HG03103 (cell line): ENCODE measurements around the gene SPATA19.
A peak's percentile ranks its signal among the peaks of the same experiment; 100 is the strongest.

ENCODE experiments used
- ATAC-seq: cut with Tn5 transposase; IDR thresholded peaks from one replicate; pipeline ENCODE4 v1.9.1; 2021; ENCODE audit warnings: low read depth; ENCODE audit not compliant: unreplicated experiment

SPATA19 gene

DNA sequence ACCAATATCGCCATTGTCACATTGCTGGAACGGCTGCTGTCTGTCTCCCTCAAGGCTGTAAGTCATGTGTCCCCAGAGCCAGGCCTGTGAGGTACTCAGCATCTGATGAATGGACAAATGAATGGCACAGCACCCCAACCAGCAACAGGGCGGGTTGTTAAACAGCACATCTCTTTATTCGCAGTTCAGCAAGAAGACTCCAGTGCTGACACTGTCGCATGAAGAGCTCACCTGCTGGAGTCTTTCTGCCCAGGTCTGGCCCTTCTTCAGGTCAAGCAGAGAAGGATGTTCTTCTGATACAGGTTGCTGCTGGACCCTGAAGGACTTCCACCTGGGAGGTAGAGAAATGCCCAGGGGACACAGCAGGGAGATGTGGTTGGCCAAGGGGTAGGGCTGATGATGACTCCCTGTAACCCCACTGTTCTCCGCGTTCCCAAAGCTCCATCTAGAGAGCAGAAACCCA is 4.8 kb downstream of the SPATA19 start:
- ATAC-seq = no peak

DNA sequence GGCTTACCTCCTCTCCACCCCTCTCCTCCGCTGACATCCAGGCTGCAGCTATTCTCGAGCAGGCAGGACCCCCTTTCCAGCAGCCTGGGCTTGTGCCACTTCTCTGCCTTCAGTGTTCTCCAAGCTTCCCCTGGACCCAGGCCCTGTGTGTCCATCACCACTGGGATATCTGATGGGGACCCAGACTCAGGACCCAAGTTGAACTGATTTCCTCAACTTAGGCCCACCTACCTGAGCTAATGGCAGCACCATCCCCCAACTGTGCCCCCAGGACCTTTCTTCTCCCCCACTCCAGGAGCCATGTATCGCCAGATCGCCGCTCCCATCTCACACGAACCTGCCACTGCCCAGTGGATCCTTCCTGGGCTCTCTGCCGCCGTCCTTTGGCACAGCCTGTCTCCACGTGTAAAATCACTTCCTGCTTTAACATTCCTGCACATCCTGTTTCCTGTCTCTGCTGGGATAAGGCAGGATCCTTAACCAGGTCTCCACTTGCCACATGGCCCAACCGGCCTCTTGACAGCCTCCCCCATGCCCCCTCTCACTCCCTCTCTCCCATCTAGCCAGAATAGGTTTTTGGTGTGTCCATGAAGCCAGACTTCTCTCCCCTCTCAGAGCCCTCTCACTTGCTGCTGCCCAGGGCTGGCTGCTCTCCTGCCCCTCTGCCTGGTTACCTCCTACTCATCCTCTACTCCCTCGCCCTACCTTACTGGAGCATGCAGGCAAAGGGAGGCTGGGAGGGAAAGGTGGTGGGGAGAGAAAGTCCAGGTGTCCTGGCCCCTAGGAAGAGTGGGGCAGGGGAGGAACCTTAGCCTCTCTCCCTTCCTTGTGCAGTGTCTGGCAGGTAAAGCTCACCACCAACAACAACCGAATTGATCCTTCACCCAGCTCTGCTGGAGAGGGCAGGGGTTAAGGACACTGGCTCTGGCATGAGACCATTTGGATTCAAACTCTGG is 9.4 kb downstream of the SPATA19 start:
- no peak for ATAC-seq

DNA sequence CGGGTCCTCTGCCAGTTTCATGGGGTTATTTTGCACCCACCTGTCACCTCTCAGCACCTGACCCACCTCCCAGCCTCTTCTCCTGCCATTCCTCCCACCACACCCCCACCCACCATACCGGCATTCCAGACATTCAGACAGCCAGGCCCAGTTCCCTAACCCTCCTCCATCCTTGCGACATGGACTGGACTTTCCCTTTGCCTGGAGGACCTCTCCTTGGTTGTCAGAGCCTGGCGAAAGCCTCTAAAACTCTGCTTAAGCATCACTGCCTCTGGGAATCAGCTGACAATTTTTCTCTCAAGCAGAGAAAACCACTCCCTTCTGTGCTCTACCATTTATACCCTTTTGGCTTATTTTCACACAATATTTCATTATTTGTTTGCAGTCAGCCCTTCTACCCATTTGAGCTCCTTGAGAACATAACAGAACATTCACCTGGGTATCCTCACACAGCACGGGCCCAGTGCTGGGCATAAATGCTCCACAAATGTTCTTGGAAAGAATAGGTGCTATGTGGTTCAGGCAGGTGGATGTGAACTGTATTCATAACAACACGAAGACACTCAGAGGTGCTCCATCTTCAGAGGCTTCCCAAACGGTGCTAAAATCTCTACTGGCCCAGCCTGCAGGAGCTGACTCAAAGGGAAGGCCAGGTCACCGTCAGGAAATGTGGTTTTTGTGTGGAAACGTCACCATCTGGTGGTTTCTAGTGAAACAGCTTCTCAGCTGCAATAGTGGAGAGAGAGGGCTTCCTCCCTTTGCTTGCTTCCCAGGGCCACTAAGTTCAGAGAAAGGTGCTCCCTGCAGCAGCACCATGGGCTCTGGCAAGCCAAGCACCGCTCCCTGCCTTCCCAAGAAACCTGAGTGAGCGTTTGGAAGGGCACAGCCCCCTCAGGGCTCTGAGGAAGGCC is 10.4 kb downstream of the SPATA19 start:
- peak; percentile 94 for ATAC-seq

DNA sequence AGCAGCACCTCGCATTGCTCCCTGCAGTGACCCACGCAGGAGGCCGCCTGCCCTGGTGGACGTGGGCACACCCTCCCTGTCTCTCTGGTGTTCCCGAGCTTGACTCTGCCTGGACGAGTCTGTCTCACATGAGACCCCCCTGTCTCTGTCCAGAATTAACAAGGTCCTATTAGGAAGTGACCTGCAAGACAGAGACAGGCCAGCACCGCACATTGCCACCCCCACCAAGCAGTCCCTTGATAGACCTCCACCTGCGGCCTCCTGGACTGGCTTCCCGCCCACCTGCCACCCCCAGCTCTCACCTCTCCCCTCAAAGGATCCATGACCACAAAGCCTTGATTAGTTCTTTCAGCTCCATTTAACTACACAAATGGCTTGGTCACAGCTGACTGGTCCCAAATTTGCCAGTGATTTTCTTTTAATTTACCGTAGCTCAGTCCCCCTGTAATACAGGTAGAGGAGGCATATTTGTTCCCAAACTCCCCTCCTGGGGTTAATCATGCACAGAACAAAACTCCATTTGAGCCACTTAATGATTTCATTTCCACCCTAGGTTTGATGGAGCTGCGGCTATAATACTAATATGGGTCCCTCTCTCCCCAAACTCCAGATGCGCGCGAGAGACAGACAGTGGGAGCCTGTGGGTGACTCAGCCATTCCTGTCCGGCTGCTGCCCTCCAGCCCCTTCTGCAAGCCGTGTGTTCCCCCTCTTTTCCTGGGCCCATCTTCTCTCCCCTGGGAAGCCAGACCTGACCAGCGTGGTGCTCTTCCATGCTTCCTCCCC is 11.2 kb downstream of the SPATA19 start:
- no peak for ATAC-seq

DNA sequence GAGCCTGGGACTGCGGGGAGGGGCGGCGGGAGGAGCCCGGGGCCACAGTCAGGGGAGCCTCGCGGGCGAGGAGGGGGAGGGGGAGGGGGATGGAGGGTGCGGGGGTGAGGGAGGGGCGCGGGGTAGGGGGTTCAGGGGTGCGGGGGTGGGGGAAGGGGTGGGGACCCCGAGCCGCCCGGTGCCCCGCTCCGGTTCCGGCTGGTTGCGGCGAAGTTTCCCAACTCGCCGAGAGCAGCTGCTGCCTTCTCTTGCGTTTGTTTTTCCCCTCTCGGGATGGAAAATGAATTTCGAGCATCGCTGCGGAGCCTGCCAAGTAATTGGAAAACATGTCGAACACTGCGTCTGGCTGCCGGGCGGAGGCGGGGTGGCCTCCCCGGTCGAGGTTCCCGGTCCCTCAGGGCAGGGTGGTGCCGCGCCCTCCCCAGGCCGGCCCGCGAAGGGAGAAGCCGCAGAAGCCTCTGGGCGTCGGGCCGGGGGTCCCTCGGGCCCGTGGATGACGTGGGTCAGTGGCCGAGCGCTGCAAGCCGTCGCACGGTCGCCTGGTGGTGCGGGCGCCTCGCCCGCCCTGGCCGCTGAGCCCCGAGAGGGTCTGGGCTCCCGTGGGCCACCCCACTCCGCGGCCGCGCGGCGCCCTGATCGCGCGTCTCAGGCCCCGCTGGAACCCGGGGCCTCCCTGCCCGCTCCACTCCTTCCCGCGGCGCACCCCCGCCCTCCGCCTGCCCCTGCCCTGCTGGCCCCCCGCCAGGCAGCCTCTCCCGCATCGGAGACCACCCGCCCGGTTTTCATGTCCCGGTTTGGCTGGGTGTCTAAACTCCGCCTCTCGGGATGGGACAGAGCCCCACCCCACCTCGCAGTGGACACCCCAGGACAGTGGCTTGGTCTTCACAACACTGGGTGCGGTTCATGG is 12.1 kb downstream of the SPATA19 start:
- ATAC-seq = no peak

DNA sequence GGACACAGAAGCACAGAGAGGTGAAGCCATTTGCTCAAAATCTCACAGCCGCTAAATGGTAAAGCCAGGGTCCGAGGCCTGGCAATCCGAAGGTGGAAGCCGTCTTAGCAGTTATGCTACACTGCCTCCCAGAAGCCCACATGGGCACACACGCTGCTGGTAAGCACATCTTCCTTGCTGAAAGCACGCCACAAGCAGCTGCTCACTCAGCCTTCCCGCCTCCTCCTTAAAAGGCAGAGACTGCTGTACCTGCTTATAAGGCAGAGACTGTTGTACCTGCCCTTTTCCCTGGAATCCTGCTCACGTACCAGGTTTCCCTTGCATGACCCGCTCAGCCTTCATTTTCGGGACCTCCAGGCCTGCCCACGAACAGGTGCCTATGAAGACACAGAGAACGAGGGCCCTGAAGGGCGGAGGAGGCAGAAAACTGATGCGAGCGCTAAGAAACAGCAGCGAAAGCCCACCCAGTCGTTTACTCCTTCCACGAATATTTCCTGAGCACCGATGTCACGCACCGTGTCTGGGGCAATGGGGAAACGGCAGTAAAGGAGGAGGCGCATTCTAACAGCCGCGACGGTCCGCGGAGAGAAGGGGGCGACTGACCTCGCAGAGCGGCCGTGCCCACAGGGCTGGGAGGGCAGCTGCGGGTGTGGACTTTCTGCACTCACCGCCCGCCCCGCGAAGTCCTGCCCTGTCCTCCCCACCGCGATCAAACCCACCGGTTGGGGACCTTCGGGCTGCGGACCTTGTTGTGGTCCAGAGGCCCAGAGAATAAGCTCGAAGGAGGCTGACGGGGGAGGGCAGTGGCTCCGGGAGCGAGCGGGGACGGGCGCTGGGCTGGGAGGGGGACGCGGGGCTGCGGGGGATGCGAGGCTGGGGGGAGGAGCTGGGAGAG is 13.0 kb downstream of the SPATA19 start:
- ATAC-seq = no peak

DNA sequence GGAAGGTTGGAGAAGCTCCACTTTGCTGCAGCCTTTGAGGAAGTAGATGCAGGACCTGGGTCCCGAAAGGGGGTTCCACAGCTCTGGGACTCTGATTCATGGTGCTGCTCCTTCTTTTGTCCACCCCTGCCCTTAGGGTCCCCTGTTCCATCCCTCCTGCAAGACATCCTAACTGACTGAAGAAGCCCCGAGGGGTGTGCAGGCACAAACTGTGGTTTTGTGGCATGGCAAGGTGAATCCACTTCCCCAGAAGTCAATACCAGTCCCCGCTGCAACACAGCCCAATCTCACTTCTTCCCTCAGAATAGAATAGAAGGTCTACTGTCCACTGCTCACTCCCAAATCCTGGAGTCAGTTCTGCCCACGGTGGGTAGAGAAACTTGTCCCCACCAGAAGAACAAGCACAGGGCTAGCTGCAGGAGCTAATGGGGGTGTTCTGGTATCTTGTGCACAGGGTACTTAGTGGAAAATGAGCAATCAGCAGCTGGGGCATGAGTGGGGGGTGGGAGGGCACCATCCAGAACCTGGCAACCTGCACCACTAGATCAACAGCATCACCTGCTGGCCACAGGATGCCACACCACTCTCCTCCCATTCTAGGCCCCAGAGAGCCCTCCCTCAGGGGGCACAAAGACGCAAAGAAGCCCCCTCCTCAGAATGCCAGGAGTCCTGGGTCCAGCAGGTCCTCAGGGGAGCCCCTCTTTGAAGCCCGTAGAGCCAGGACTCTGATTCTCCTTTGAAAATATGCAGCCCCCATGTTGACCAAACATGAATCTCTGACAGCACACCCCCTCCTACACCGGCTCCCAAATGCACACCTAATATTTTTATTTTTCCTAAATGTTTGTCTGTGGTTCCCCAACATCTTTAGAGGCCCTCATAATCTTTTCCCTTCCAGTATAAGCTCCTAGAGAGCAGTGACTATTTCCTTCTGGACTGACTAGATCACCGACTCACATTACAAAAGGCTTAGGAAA is 14.1 kb downstream of the SPATA19 start:
- ATAC-seq = no peak

DNA sequence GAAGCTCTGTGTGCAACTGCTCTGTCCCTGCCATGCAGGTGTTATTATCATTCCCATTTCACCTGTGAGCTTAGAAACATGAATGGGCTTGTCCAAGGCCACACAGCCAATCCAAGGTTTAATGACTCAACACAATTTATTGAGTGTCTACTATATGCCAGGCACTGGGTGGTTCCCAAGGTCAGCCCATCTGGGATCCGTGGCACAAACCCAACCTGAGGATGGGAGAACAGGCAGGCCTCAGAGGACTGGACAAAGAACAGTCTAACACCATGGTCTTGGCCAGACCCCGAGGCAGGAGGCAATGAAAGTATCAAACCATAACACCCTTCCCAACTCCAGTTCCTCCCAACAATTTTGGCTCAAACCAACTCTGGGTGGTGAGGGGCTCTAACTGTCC is 15.7 kb downstream of the SPATA19 start:
- ATAC-seq = no peak

DNA sequence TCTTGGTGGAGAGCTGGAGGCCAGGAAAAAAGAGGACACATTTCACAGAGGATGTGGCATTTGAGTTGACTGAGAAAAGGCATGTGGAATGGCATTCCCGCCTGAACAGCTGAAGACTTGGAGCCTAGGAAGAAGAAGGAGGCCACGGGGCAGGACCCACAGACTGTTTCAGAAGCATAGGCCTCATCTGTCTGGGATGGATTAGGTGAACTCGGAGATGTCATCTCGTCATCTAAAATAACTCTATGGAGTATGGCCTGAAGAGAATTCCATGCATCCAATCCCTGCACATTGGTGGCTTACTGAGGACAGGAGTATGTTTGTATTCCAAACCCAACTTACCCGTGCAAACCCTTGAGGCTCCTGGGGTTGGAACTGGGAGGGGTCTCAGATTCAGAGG is 16.4 kb downstream of the SPATA19 start:
- ATAC-seq = no peak

DNA sequence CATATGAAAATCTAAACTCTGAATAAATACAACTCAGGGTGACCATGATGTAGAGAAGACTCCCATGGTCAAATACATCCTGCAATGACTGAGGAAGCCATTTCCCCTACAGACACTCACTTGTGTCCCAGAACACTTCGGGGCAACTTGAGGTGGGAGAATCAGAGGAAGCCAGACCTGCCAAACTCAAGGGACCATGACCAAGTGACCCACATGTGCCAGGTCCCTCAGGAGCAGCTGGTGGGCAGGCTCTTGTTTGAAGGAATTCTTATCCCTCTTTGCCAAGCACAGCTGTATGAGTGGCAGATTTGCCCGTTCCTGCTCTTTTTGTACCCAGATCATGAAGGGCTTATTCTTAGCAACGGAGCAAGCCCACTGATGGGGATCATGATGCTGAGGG is 17.8 kb downstream of the SPATA19 start:
- ATAC-seq = no peak

DNA sequence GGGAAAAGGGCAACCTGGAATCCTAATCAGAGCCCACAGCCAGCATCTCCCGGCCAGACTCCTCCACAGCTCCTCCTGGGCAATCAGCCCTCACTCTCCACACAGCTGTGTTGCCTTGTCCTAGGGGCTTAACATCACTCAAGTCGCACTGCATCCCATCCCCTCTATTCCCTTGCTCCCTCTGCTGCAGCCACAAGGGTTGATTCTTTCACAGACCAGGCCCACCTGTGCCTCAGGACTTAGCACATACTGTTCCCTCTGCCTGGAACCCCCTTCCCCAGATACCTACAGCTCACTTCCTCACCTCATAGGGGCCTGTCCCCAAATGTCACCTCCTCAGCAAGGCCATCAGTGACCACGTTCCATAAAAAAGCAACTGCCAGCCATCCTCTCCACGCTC is 18.4 kb downstream of the SPATA19 start:
- no peak for ATAC-seq

DNA sequence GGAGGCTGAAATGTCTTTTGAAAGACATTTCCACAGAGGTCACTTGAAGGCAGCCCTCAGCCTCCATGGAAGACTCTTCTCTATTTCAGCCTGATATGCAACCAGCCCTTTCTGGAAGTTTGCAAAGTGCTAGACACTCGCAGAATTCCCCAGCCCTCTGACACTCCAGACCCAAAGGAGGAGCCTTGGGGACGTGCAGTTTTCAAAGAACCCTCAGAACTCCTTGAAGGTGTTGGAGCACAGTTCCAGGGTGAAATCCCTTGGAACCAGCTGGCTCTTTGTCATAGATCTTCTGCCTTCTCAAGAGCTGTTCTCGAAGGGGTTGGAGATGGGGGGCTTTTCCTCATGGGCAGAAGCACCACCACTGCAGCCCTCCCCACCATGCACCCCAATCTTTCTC is 19.6 kb downstream of the SPATA19 start:
- ATAC-seq = no peak

DNA sequence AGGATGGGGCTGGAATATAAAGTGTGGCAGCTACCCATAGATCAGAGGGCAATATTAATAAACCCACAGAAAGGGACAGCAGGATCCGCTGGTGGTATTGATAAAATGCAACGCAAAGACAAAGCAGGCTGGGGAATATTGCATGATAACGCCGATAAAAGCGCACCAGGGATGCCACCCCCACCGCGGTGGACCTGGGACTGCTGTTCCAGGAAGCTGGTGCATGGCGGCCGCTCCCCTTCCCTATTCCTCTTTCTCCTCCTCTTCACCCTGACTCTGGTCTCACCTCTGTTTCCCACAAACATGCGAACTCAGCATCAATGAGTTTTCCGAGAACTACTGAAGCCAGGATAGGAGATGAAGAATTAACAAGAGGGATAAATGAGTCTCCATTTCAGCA is 20.2 kb downstream of the SPATA19 start:
- no peak for ATAC-seq

DNA sequence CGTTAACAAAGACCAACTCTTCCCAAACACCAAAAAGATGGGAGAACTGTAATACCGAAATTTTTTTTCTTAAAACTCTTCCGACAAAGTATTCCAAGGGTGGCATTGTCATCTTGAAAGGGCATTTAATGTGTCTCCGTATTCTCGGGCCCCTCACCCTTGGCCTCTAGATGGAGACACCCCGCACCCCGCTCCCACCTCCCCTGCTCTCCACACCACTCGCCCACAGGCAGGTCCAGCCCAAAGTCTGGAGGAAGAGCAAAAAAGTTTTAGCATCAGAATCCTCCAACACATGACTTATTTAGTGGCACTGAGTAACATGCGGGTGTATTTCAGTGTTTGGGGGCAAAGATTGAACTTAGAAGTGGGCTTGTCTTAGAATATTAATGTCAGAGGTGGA is 20.7 kb downstream of the SPATA19 start:
- ATAC-seq = no peak

DNA sequence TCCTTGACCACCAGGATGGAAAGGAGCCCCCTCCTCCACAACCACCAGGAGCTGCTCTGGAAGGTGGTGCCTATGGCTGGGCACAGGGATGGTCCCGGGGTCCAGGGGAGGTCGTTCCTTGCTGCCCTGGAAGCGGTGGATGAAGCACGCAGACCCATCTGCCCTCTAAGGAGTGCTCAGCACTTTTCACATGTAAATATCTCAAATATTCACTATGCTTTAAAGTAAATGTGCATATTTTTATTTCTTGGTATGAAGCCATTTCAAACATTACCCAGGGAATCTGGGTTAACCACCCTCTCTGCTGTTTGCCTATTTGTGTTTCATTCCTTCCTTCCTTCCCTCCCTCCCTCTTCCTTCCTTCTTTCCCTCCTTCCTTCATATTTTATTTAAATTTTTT is 21.7 kb downstream of the SPATA19 start:
- ATAC-seq = no peak

DNA sequence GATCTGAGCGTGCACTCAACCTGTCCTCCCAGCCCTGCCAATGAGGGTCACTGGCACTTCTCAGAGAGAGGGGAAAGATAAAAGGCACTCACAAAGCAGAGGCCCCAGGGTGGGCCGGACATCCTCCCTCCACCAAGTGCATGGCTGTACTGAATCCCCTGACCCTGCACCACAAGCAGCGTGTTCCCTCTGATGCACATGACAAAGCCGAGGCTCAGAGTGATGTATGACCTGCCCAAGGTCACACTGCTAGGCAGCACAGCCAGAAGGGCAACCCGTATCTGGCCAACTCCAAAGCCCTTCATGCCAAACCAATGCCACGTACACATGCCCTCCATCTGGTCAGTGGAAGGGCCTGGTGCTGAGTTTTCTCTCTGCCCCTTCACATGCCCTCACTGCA is 22.1 kb downstream of the SPATA19 start:
- no peak for ATAC-seq

DNA sequence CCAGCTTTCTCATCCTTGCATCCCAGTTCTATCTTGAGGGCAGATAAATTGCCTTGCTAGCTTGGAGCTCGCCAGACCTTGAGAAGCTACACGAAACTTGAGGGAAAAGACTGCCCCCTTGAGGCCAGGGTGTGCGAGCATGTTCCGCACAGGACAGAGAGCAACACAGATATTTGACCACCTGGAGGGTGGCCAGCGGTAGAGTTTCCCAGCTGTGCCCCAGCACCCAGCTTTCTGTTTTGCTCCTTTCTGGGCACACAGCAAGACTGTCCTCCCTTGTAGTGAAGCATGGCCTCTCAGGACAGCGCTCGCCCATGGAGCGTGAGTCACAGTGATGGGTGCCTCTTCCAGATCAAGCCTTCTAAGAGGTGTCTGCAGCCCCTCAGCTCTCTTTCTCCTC is 23.5 kb downstream of the SPATA19 start:
- ATAC-seq = peak; percentile 64
